HG02943 (cell line): ENCODE results near the gene LYRM4.

Source experiments
- ATAC-seq: cut with Tn5 transposase; IDR thresholded peaks from one replicate; pipeline ENCODE4 v1.9.1; 2021; ENCODE audit warnings: mild to moderate bottlenecking, low read depth, moderate library complexity; ENCODE audit not compliant: unreplicated experiment

LYRM4 gene

GRCh38 chr6:5206920-5207561, 53.7 kb downstream of the LYRM4 start:
- ATAC-seq, result no peak

GRCh38 chr6:5205877-5206850, 54.6 kb downstream of the LYRM4 start:
- ATAC-seq, result no peak

DNA sequence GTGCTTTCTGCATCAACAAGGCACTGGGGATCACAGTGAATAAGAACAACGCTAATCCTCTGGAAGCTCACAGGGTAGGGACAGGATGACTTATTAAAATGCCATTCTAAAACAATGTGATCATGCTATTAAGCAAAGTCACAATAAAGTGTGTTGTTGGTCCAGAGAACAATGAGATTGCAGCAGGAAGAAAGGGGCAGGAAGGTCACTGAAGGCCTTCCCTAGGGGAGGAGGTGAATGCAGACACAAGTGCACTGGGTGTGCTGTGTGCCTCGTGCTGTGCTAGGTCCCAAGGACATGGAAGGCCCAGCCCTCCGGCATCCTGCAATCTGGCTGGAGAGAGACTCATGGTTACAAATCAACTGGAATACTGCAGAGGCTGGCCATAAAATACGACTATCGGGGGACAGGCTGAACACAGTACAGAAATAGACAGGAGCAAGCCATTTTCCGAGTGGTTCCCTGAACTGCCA, 55.7 kb downstream of the LYRM4 start:
- no peak for ATAC-seq

GRCh38 chr6:5204376-5204775, 56.4 kb downstream of the LYRM4 start:
- no peak for ATAC-seq

DNA sequence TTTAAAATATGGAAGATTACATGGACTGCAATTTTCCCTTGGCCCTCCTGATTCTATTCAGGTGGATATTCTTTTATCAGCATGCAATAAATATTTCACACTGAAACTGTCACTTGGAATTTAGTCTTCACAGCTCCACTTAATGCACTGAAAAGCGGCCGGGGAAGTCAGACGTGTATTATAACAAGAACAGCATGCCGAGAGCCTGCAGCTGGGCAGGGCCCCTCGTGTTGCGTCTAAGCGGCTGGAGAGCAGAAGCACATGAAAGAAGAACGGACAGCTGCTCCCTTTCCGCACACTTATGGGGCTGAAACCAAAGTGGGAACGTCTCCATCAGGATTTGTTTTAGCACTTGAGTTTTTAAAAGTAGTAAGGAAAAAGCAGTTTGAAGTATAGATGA, 57.2 kb downstream of the LYRM4 start:
- ATAC-seq, result no peak

- ATAC-seq, result no peak
These were observed 57.8 kb downstream of the LYRM4 start for GRCh38 chr6:5202941-5203340.

GRCh38 chr6:5202206-5202605, 58.5 kb downstream of the LYRM4 start:
- no peak for ATAC-seq

- ATAC-seq, result no peak
These were observed 59.5 kb downstream of the LYRM4 start for GRCh38 chr6:5201271-5201670.

GRCh38 chr6:5199702-5200101, 61.0 kb downstream of the LYRM4 start:
- ATAC-seq, result no peak

- ATAC-seq, result no peak
These were observed 61.5 kb downstream of the LYRM4 start for GRCh38 chr6:5199283-5199682.

DNA sequence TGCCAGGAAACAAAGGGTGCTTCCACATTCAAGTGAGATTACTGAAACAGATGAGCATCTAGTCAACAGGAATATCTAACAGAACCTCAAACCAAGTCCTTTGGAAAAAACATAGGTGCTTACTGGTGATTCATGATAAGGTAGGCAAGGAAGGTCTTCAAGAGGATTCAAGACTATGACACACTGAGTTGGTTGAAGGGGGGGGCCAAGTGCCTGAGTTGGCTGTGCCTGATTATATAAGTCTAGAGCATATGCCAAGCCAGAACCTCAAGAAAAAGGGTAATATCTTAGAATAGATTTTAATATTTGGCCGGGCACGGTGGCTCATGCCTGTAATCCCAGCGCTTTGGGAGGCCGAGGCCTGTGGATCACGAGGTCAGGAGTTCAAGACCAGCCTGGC, 63.7 kb downstream of the LYRM4 start:
- ATAC-seq, result no peak

- ATAC-seq, result no peak
These were observed 68.5 kb downstream of the LYRM4 start for GRCh38 chr6:5192135-5192794.

- ATAC-seq, result no peak
These were observed 69.0 kb downstream of the LYRM4 start for GRCh38 chr6:5191722-5192121.

DNA sequence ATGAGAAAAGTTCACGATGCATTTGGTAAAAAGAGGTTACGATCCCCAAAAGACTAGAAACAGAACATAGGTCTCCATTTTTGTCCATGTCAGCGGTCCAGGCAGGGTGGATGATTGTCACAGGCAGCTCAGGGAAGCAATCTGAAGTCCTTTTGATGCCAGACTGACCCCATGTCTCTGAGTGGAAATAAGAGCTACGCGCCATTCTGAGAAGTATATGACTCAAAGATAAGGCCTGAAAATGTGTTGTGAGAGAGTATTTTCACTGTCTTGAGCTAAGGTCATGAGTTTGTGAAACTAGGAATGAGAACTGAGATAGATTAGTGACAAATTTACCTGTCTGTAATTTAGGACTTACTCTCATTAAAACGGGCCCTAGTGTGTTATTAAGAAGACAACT, 69.5 kb downstream of the LYRM4 start:
- ATAC-seq, result peak; percentile 58

- ATAC-seq, result no peak
These were observed 70.2 kb downstream of the LYRM4 start for GRCh38 chr6:5190507-5190906.

- ATAC-seq, result no peak
These were observed 72.1 kb downstream of the LYRM4 start for GRCh38 chr6:5188646-5189045.

DNA sequence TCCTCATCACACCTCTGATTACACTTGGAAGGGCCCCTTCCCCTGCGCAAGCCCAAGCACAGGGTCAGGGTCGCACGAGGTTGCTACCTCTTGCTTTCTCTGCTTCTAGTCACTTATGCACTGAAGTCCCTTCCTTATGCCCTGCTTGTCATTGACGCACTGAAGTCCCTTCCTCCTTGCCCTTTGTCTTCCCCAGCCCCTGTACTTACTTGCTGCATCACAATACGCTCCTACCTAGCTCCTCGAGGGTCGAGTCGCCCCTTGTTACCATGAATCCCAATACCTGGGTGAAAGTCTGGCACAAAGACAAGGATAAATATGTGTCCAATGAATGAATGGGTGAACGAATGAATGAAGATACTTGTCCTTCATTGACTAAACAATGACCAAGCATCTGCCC, 75.9 kb downstream of the LYRM4 start:
- no peak for ATAC-seq

DNA sequence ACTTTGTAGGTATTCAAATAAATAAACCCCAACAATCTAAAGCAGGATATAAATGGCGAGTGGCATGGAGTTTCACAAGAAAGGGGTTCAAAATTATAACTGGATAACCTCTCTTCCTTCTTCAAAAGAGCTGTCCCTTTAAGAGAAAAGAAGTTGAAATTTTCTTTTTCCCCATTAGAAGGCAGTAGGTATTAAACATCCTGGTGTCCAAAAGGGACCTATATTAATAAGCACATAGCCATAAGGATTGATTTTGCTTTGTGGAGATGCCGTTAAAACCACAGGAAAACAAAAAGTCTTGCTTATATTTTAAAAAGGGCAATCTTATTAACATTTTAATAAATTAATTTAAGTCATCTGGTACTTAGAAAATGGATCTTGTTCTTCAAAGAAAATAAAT, 76.5 kb downstream of the LYRM4 start:
- ATAC-seq, result no peak

GRCh38 chr6:5181510-5182317, 79.0 kb downstream of the LYRM4 start:
- no peak for ATAC-seq

- no peak for ATAC-seq
These were observed 80.1 kb downstream of the LYRM4 start for GRCh38 chr6:5180636-5181035.
